Right lobe of liver (tissue), 6 donors: ENCODE data around the gene RIPOR1. TPM values are rescaled to one million over a fixed set of nuclear protein-coding genes. Genes with fewer than 3 reads are reported as not detected.

Experiments
- ATAC-seq, 4 donors: fragments of 200-7000 bp; cut with Tn5 transposase; one replicate each; pipeline ENCODE4 v1.9.1; 2020; ENCODE audit warnings: mild to moderate bottlenecking in 4 of 4, moderate library complexity in 4 of 4
- DNase-seq, 3 donors: peaks; one replicate each; pipeline ENCODE4 v3.0.0-alpha.2; 2020
- H3K27ac ChIP-seq, 3 donors: fragments of 200-600 bp; one replicate each; pipeline ENCODE4 v1.8.0; 2022
- H3K27me3 ChIP-seq, 2 donors: fragments of 200-600 bp; one replicate each; pipeline ENCODE4 v1.8.0; 2022
- H3K36me3 ChIP-seq, 4 donors: fragments of 200-600 bp; sonication (generic) in 1 of 4; one replicate each; pipeline versions ENCODE4 v1.5.1 to v1.8.0; 2017 to 2022; ENCODE audit warnings: control low read depth in 1 of 4
- H3K4me1 ChIP-seq, 4 donors: fragments of 200-600 bp; sonication (generic) in 1 of 4; one replicate each; pipeline versions ENCODE4 v1.5.1 to v1.8.0; 2017 to 2022; ENCODE audit warnings: control low read depth in 1 of 4
- H3K4me3 ChIP-seq, 3 donors: fragments of 200-600 bp; one replicate each; pipeline ENCODE4 v1.8.0; 2022
- H3K9me3 ChIP-seq, 4 donors: fragments of 200-600 bp; sonication (generic) in 1 of 4; one replicate each; pipeline versions ENCODE4 v1.5.1 to v1.8.0; 2017 to 2022; ENCODE audit warnings: control low read depth in 1 of 4
- CTCF ChIP-seq, 4 donors: fragments of 200-600 bp in 3 of 4; fragments of 450-650 bp in 1 of 4; IDR thresholded peaks; one replicate each; pipeline versions ENCODE4 v1.5.1 to v1.8.0; 2016 to 2022; ENCODE audit warnings: antibody characterized with exemption in 4 of 4, mild to moderate bottlenecking in 2 of 4
- POLR2A ChIP-seq: fragments of 450-650 bp; IDR thresholded peaks from one replicate; pipeline ENCODE4 v1.6.1; 2017; ENCODE audit warnings: antibody characterized with exemption, mild to moderate bottlenecking
- WGBS: methylation state at CpG from one replicate; pipeline ENCODE4 v1.1.6; 2018; ENCODE audit warnings: low coverage, low lambda C conversion rate; ENCODE audit not compliant: insufficient coverage; ENCODE audit errors: missing lambda C conversion rate; 5-methylcytosine and 5-hydroxymethylcytosine counted together
- intact Hi-C, 2 donors: fragments of 100-400 bp; cut with DNase I; formaldehyde crosslinking; loops; one replicate each; pipeline versions ENCODE4 v1.11.2 to v1.14.1; 2022
- total RNA-seq, 6 experiments: library from RNA; depleted of rRNA in 2 of 6; stranded (reverse); fragments of >200 nt in 2 of 6; fragmentation: NEBNext Ultra II Directional in 3 of 6; extraction: Animal tissue kit (Norgen Biotek cat#: 25700) in 3 of 6; gene quantifications; one replicate each; pipeline versions ENCODE4 v1.1.0 to v1.2.4, GENCODE V29; 2016 to 2023
- donor health status: DM: no; HTN: yes; CAD: no.
- donor health status: DM: no; HTN: no; CAD: no.
- donor health status: DM: no; HTN: no; CAD: no.
- donor health status: DM: no; HTN: yes; CAD: no.
- donor health status: DM: no; HTN: yes; CAD: no.

The RIPOR1 gene
- total RNA-seq, 6 experiments from 2014 or later = 19.9 to 35.0 (median 26.8) TPM

- DNase-seq (peak in 1 of 3 donors; percentile 54), ATAC-seq (no peak)
- intact Hi-C loops = no loop called here
- Histone ChIP-seq H3K27ac (no peak overlapping the region), H3K9me3 (no peaks in the 10 kb centered on the region), H3K27me3 (no peaks in the 10 kb centered on the region), H3K4me1 (peaks cover 0 to 30% (median 9%) of the 10 kb centered on the region in 4 donors), H3K36me3 (peaks cover 0 to 25% (median 8%) of the 10 kb centered on the region in 4 donors), H3K4me3 (no peak overlapping the region)
- WGBS = 44% methylated on average over 2 of the region's 14 CpGs
- TF ChIP-seq POLR2A = no peak
- TF ChIP-seq CTCF (IDR thresholded peaks at IDR 0.05) = no peak
Measured at GRCh38 chr16:67541391-67542263, 13.0 kb downstream of the RIPOR1 start.

- peaks cover 0 to 25% (median 8%) of the 10 kb centered on the region in 4 donors for H3K36me3 ChIP-seq
- H3K4me1 ChIP-seq = peaks cover 0 to 32% (median 7%) of the 10 kb centered on the region in 4 donors
- ATAC-seq (peak in 3 of 4 donors; percentile 1 to 8 (median 3)), DNase-seq (peak in 1 of 3 donors; percentile 45)
- no peaks in the 10 kb centered on the region for H3K9me3 ChIP-seq
- no peaks in the 10 kb centered on the region for H3K27me3 ChIP-seq
- intact Hi-C loops = no loop called here
- H3K27ac ChIP-seq = no peak overlapping the region
- no peak overlapping the region for H3K4me3 ChIP-seq
- no peak for TF ChIP-seq CTCF (IDR thresholded peaks at IDR 0.05)
- TF ChIP-seq POLR2A = no peak
Measured at GRCh38 chr16:67542464-67542863, 13.8 kb downstream of the RIPOR1 start.

- Histone ChIP-seq H3K27me3 (no peaks in the 10 kb centered on the region), H3K4me3 (no peak overlapping the region), H3K27ac (no peak overlapping the region), H3K4me1 (peaks cover 0 to 29% (median 7%) of the 10 kb centered on the region in 4 donors), H3K36me3 (peaks cover 0 to 25% (median 8%) of the 10 kb centered on the region in 4 donors), H3K9me3 (no peaks in the 10 kb centered on the region)
- TF ChIP-seq CTCF (IDR thresholded peaks at IDR 0.05) (no peak), POLR2A (no peak)
- peak in 1 of 3 donors; percentile 52 for DNase-seq
- intact Hi-C loops = no loop called here
- ATAC-seq = no peak
- 85% methylated on average over 4 of the region's 8 CpGs for WGBS
Measured at GRCh38 chr16:67543036-67543435, 14.4 kb downstream of the RIPOR1 start.

- ATAC-seq (no peak), DNase-seq (peak in 1 of 3 donors; percentile 40)
- Histone ChIP-seq H3K27ac (no peak overlapping the region), H3K9me3 (no peaks in the 10 kb centered on the region), H3K4me3 (no peak overlapping the region), H3K4me1 (peaks cover 0 to 27% (median 7%) of the 10 kb centered on the region in 4 donors), H3K36me3 (peaks cover 0 to 25% (median 8%) of the 10 kb centered on the region in 4 donors), H3K27me3 (no peaks in the 10 kb centered on the region)
- TF ChIP-seq CTCF (IDR thresholded peaks at IDR 0.05) (no peak), POLR2A (no peak)
- WGBS = 57% methylated on average over 1 of the region's 6 CpGs
- intact Hi-C loops = no loop called here
Measured at GRCh38 chr16:67543582-67543981, 15.0 kb downstream of the RIPOR1 start.
